H1 (cell line): ENCODE measurements around the gene NSL1. TPM values are rescaled to one million over a fixed set of nuclear protein-coding genes. Genes with fewer than 3 reads are reported as not detected.
"Not testable (repeated sequence)": the region's sequence is repeated elsewhere in the genome, so short reads cannot be mapped to it uniquely, and the experiment has no call there.

Experiments used
- CTCF ChIA-PET: fragments of 300-600 bp; sonication (Branson Sonifier 250); formaldehyde crosslinking; loops from one replicate; lab custom pipeline; 2021; ENCODE audit not compliant: partially characterized antibody; lab: Charles Lee
- POLR2A ChIA-PET: fragments of 300-600 bp; sonication (Branson Sonifier 250); formaldehyde crosslinking; loops from one replicate; lab custom pipeline; 2021; ENCODE audit warnings: inconsistent platforms; ENCODE audit not compliant: partially characterized antibody; lab: Charles Lee
- DNase-seq, 2 experiments: peaks; one replicate each; pipeline versions ENCODE4 v3.0.0 to v3.0.0-alpha.2; 2010 to 2022; ENCODE audit warnings: low spot score in 2 of 2, low read depth in 1 of 2, mixed read lengths in 1 of 2
- FAIRE-seq: peaks from 2 replicates; lab custom pipeline; 2011; peaks lifted over from hg19 to GRCh38; lab: Jason Lieb, UNC
- H2AFZ ChIP-seq: 2 replicates; pipeline ENCODE4 v1.8.1; 2012; ENCODE audit warnings: low read length, inconsistent platforms
- H2AK5ac ChIP-seq: 2 replicates; pipeline ENCODE4 v1.6.1; 2013; ENCODE audit warnings: low read depth, low read length
- H2BK120ac ChIP-seq: replicated peaks from 2 replicates; pipeline ENCODE3; 2013; ENCODE audit warnings: low read depth, low read length, inconsistent platforms
- H2BK12ac ChIP-seq: 2 replicates; pipeline ENCODE4 v1.6.1; 2013; ENCODE audit warnings: low read depth, low read length
- H2BK15ac ChIP-seq: 2 replicates; pipeline ENCODE4 v1.6.1; 2013; ENCODE audit warnings: low read length
- H2BK20ac ChIP-seq: 2 replicates; pipeline ENCODE4 v1.6.1; 2013; ENCODE audit warnings: low read length
- H2BK5ac ChIP-seq: 2 replicates; pipeline ENCODE4 v1.6.1; 2013; ENCODE audit warnings: low read depth, low read length
- H3K14ac ChIP-seq: 2 replicates; pipeline ENCODE4 v1.6.1; 2013; ENCODE audit warnings: inconsistent platforms; ENCODE audit not compliant: insufficient read length
- H3K18ac ChIP-seq: 2 replicates; pipeline ENCODE4 v1.6.1; 2013; ENCODE audit warnings: low read length; ENCODE audit errors: extremely low read depth
- H3K23ac ChIP-seq: 2 replicates; pipeline ENCODE4 v1.6.1; 2013; ENCODE audit warnings: inconsistent platforms; ENCODE audit not compliant: insufficient read length
- H3K23me2 ChIP-seq: 2 replicates; pipeline ENCODE4 v1.6.1; 2013; ENCODE audit warnings: low read depth, low read length
- H3K27ac ChIP-seq: 2 replicates; pipeline ENCODE4 v1.6.1; 2011; ENCODE audit warnings: low read depth, low read length, inconsistent platforms
- H3K27me3 ChIP-seq, 4 experiments: replicated peaks in 1 of 4; 1 replicate in 1 of 4; 2 replicates in 3 of 4; pipeline versions ENCODE4 v1.6.1 to v1.8.1; 2011 to 2013; ENCODE audit warnings: low read length in 3 of 4, mild to moderate bottlenecking in 3 of 4, inconsistent platforms in 2 of 4, mixed read lengths in 2 of 4, moderate library complexity in 1 of 4; ENCODE audit not compliant: control insufficient read depth in 3 of 4, insufficient read depth in 3 of 4; ENCODE audit errors: extremely low read depth in 1 of 4
- H3K36me3 ChIP-seq, 4 experiments: 2 replicates each; pipeline versions ENCODE4 v1.6.1 to v1.8.1; 2011 to 2013; ENCODE audit warnings: mild to moderate bottlenecking in 4 of 4, low read length in 3 of 4, moderate library complexity in 2 of 4, control low read depth in 1 of 4, inconsistent platforms in 1 of 4; ENCODE audit not compliant: insufficient read depth in 4 of 4, control insufficient read depth in 2 of 4
- H3K4ac ChIP-seq: replicated peaks from 2 replicates; pipeline ENCODE3; 2013; ENCODE audit warnings: low read length, low read depth, mixed read lengths, inconsistent platforms; ENCODE audit not compliant: insufficient read length
- H3K4me1 ChIP-seq, 4 experiments: replicated peaks in 1 of 4; 1 replicate in 1 of 4; 2 replicates in 3 of 4; pipeline versions ENCODE4 v1.6.1 to v1.8.1; 2011 to 2013; ENCODE audit warnings: low read length in 3 of 4, inconsistent platforms in 2 of 4, mixed read lengths in 1 of 4; ENCODE audit not compliant: insufficient read depth in 4 of 4, control insufficient read depth in 3 of 4
- H3K4me2 ChIP-seq, 2 experiments: 2 replicates each; pipeline versions ENCODE4 v1.6.1 to v1.8.1; 2011 to 2013; ENCODE audit warnings: low read depth in 2 of 2, low read length in 2 of 2, control low read depth in 1 of 2, inconsistent platforms in 1 of 2, mild to moderate bottlenecking in 1 of 2; ENCODE audit not compliant: insufficient read depth in 1 of 2
- H3K4me3 ChIP-seq, 4 experiments: fragments of 200-600, 300-600 bp in 1 of 4; sonication (generic), shearing (Covaris generic), sonication (Bioruptor Twin) in 1 of 4; 2 replicates each; pipeline versions ENCODE4 v1.5.1 to v1.8.1; 2011 to 2016; ENCODE audit warnings: low read length in 4 of 4, low read depth in 3 of 4, control low read depth in 2 of 4, inconsistent platforms in 2 of 4, mild to moderate bottlenecking in 2 of 4, mixed read lengths in 1 of 4, moderate library complexity in 1 of 4; ENCODE audit not compliant: insufficient read depth in 2 of 4; ENCODE audit errors: extremely low read depth in 1 of 4
- H3K56ac ChIP-seq: replicated peaks from 2 replicates; pipeline ENCODE3; 2013; ENCODE audit warnings: low read depth, mild to moderate bottlenecking, mixed read lengths, low read length, inconsistent platforms; ENCODE audit not compliant: insufficient read length
- H3K79me1 ChIP-seq: 2 replicates; pipeline ENCODE4 v1.6.1; 2013; ENCODE audit warnings: low read depth, low read length, control low read depth
- H3K79me2 ChIP-seq, 2 experiments: 2 replicates each; pipeline versions ENCODE4 v1.6.1 to v1.8.1; 2012 to 2013; ENCODE audit warnings: low read length in 2 of 2, mild to moderate bottlenecking in 2 of 2, inconsistent platforms in 1 of 2; ENCODE audit not compliant: insufficient read depth in 2 of 2, control insufficient read depth in 1 of 2
- H3K9ac ChIP-seq, 4 experiments: replicated peaks in 1 of 4; 1 replicate in 1 of 4; 2 replicates in 3 of 4; pipeline versions ENCODE4 v1.6.1 to v1.8.1; 2011 to 2013; ENCODE audit warnings: low read depth in 3 of 4, low read length in 3 of 4, control low read depth in 2 of 4, mild to moderate bottlenecking in 2 of 4, moderate library complexity in 2 of 4, inconsistent platforms in 1 of 4; ENCODE audit errors: extremely low read depth in 1 of 4
- H3K9me3 ChIP-seq, 2 experiments: 2 replicates each; pipeline versions ENCODE4 v1.6.1 to v1.8.1; 2012 to 2013; ENCODE audit warnings: mild to moderate bottlenecking in 2 of 2, moderate library complexity in 2 of 2, control low read depth in 1 of 2, inconsistent platforms in 1 of 2, low read depth in 1 of 2, low read length in 1 of 2, mixed read lengths in 1 of 2; ENCODE audit not compliant: insufficient read depth in 2 of 2
- H4K20me1 ChIP-seq, 2 experiments: replicated peaks in 1 of 2; 2 replicates each; pipeline versions ENCODE3 to v1.8.1; 2011 to 2013; ENCODE audit warnings: inconsistent platforms in 2 of 2, low read length in 2 of 2, mild to moderate bottlenecking in 1 of 2; ENCODE audit not compliant: insufficient read depth in 2 of 2, control insufficient read depth in 1 of 2
- H4K5ac ChIP-seq: 2 replicates; pipeline ENCODE4 v1.6.1; 2013; ENCODE audit warnings: low read length, low read depth, mixed read lengths, inconsistent platforms; ENCODE audit not compliant: insufficient read length
- H4K8ac ChIP-seq: 2 replicates; pipeline ENCODE4 v1.8.0; 2013; ENCODE audit warnings: mild to moderate bottlenecking, moderate library complexity, low read length, inconsistent platforms; ENCODE audit not compliant: insufficient read depth; ENCODE audit errors: extremely low read depth
- H4K91ac ChIP-seq: replicated peaks from 2 replicates; pipeline ENCODE3; 2013; ENCODE audit warnings: low read length, mixed read lengths, inconsistent platforms; ENCODE audit not compliant: insufficient read length
- WGBS, 2 experiments: shearing (Covaris generic) in 1 of 2; methylation state at CpG; one replicate each; pipeline versions ENCODE4 v1.1.6 to v1.1.7; 2013 to 2015; ENCODE audit warnings: low lambda C conversion rate in 2 of 2, mixed read lengths in 2 of 2, inconsistent platforms in 1 of 2, low coverage in 1 of 2, missing lambda C conversion rate in 1 of 2; ENCODE audit not compliant: insufficient replicate concordance in 2 of 2, insufficient coverage in 1 of 2, insufficient read length in 1 of 2; ENCODE audit errors: extremely low coverage in 1 of 2, missing lambda C conversion rate in 1 of 2; 5-methylcytosine and 5-hydroxymethylcytosine counted together
- polyA plus RNA-seq, 7 experiments: library from polyadenylated mRNA; depleted of rRNA in 3 of 7; stranded (reverse) in 5 of 7; unstranded in 2 of 7; fragments of >200 nt in 5 of 7; fragments of 200-250 nt in 2 of 7; gene quantifications; 1 replicate in 5 of 7; 2 replicates in 1 of 7; 4 replicates in 1 of 7; pipeline versions ENCODE4 v1.2.1 to v1.2.3, GENCODE V29; 2011 to 2013; ENCODE audit warnings: missing spikeins in 2 of 7, mixed read lengths in 2 of 7
- total RNA-seq: library from RNA; stranded (reverse); fragmentation: NEBNext Ultra II Directional; extraction: Animal tissue kit (Norgen Biotek cat#: 25700); gene quantifications from 2 replicates; pipeline ENCODE4 v1.2.1, GENCODE V29; 2021

The NSL1 gene
- total and polyA plus RNA-seq, 2 of the 8 experiments (the other 6 are each of a cell fraction or from before 2014, with no cell fraction given), result 25.4 to 51.7 TPM

DNA sequence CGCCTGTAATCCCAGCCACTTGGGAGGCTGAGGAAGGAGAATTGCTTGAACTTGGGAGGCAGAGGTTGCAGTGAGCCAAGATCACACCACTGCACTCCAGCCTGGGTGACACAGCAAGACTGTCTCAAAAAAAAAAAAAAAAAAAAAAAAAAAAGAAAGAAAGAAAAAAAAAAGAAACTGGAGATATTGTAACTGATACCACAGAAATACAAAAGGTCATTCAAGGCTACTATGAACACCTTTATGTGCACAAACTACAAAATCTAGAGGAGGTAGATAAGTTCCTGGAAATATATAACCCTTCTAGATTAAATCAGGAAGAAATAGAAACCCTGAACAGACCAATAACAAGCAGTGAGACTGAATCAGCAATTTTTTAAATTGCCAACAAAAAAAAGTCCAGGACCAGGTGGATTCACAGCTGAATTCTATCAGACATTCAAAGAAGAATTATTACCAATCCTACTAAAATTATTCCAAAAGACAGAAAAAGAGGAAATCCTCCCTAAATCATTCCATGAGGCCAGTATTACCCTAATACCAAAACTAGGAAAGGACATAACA, 26.8 kb downstream of the NSL1 start:
- 70% methylated on average over 1 of the region's 1 CpG; no CpG with 5 or more reads in 1 of the 2 experiments for WGBS, 2 experiments
- H3K9ac ChIP-seq, POLR2A ChIA-PET: not testable (repeated sequence)

More for the DNA sequence above, 26.8 kb downstream of the NSL1 start:
- not testable (repeated sequence) for H3K4ac ChIP-seq, H3K56ac ChIP-seq, H3K9me3 ChIP-seq, H2BK15ac ChIP-seq, DNase-seq, H2AK5ac ChIP-seq, FAIRE-seq, H3K23ac ChIP-seq, H3K14ac ChIP-seq, H2AFZ ChIP-seq, H3K36me3 ChIP-seq, H2BK5ac ChIP-seq, H3K4me2 ChIP-seq, H3K27me3 ChIP-seq, H2BK12ac ChIP-seq, H3K27ac ChIP-seq, H3K23me2 ChIP-seq, H3K4me1 ChIP-seq, H3K4me3 ChIP-seq, H3K79me1 ChIP-seq, H2BK20ac ChIP-seq, H3K18ac ChIP-seq, H4K91ac ChIP-seq, H4K5ac ChIP-seq, H4K8ac ChIP-seq, H2BK120ac ChIP-seq
- peaks cover 0 to 56% of the 10 kb centered on the region in 2 experiments; a peak in 2 of 4 replicates for H3K79me2 ChIP-seq
- CTCF ChIA-PET, result interaction anchor here (0.6 to 1.7 kb wide), 3 partner anchors 17 to 100 kb away, joined by 3 to 5 read pairs (median 4); no protein-coding TSS in a partner anchor
- H4K20me1 ChIP-seq, result peaks cover 4 to 12% of the 10 kb centered on the region in 2 experiments
